ENCODE data around the gene GTSF1L. TPM values are rescaled to one million over a fixed set of nuclear protein-coding genes. Genes with fewer than 3 reads are reported as not detected.
A peak's percentile ranks its signal among the peaks of the same experiment; 100 is the strongest.

Gene GTSF1L
- total RNA-seq, 4 donors from 2014 or later: not detected

DNA sequence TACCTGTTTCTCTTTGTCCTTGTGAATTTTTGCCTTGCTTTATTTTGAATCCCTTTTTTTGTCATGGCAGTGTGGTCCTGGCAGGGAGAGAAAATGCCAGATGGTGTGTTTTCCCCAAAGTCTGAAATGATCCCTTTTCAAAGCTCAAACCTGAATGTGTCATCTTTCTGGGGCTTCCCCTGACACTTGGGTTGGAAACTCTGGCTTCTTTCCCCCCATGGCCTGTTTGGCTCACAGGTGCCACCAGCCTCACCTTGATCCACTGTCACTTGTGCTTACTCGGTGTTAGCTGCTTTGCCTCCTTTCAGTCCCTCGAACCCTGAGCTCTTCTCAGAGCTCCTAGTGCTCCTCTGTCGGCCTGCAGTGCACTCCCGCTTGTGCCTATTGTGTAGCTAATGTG is 37.6 kb downstream of the GTSF1L start:
- DNase-seq: no peak
- H3K27ac ChIP-seq: no peak overlapping the region
- H3K9me3 ChIP-seq: no peaks in the 10 kb centered on the region
- no peaks in the 10 kb centered on the region for H3K4me1 ChIP-seq
- H3K36me3 ChIP-seq: no peaks in the 10 kb centered on the region
- H3K27me3 ChIP-seq: no peaks in the 10 kb centered on the region
- TF ChIP-seq EP300 (IDR thresholded peaks at IDR 0.05; ENCODE audit: low read depth) (no peak), POLR2AphosphoS5 (IDR thresholded peaks at IDR 0.05) (no peak), POLR2A (IDR thresholded peaks at IDR 0.05) (no peak)
- TF ChIP-seq, protein P1, sequence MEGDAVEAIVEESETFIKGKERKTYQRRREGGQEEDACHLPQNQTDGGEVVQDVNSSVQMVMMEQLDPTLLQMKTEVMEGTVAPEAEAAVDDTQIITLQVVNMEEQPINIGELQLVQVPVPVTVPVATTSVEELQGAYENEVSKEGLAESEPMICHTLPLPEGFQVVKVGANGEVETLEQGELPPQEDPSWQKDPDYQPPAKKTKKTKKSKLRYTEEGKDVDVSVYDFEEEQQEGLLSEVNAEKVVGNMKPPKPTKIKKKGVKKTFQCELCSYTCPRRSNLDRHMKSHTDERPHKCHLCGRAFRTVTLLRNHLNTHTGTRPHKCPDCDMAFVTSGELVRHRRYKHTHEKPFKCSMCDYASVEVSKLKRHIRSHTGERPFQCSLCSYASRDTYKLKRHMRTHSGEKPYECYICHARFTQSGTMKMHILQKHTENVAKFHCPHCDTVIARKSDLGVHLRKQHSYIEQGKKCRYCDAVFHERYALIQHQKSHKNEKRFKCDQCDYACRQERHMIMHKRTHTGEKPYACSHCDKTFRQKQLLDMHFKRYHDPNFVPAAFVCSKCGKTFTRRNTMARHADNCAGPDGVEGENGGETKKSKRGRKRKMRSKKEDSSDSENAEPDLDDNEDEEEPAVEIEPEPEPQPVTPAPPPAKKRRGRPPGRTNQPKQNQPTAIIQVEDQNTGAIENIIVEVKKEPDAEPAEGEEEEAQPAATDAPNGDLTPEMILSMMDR (IDR thresholded peaks at IDR 0.05): no peak
- no peak overlapping the region for H3K4me3 ChIP-seq
- intact Hi-C loops (cut with DNase I; ENCODE audit: low total_unique reads): no loop called here
- 89 to 95% methylated on average over 4 of the region's 4 CpGs for WGBS, 2 donors (ENCODE audit: low coverage in 1 of 2)
- in situ Hi-C loops (cut with MboI; ENCODE audit: low pct_ligation_motif_present in 1 of 4, low pct_unique_long_range_greater_than_20kb in 1 of 4, low sequenced_read_pairs in 3 of 4): loop anchor here in 1 of 4 donors (10.0 to 25.0 kb wide), 2 partner anchors 154 to 252 kb away; no protein-coding TSS in a partner anchor

DNA sequence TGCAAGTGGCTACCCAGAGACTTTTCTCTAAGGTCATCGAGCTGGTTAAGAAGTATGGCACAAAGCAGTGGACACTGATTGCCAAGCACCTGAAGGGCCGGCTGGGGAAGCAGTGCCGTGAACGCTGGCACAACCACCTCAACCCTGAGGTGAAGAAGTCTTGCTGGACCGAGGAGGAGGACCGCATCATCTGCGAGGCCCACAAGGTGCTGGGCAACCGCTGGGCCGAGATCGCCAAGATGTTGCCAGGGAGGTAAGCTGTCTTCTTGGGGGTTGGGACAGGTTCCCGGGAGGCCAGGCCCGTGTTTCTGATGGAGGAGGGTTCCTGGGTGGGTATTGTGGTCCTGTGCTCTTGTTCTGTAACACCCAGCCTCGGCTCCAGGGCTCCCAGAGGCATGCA is 40.0 kb downstream of the GTSF1L start:
- Histone ChIP-seq H3K36me3 (no peaks in the 10 kb centered on the region), H3K27me3 (no peaks in the 10 kb centered on the region), H3K27ac (no peak overlapping the region), H3K9me3 (no peaks in the 10 kb centered on the region), H3K4me1 (no peaks in the 10 kb centered on the region), H3K4me3 (no peak overlapping the region)
- intact Hi-C loops (cut with DNase I; ENCODE audit: low total_unique reads) (no loop called here), in situ Hi-C loops (cut with MboI; ENCODE audit: low pct_ligation_motif_present in 1 of 4, low pct_unique_long_range_greater_than_20kb in 1 of 4, low sequenced_read_pairs in 3 of 4) (loop anchor here in 1 of 4 donors (10.0 to 25.0 kb wide), 2 partner anchors 152 to 250 kb away; no protein-coding TSS in a partner anchor)
- DNase-seq: no peak
- WGBS, 2 donors (ENCODE audit: low coverage in 1 of 2): 96% methylated on average over 13 of the region's 13 CpGs; no CpG with 5 or more reads in 1 of the 2 donors
- TF ChIP-seq, protein P1 (IDR thresholded peaks at IDR 0.05): no peak
- no peak for TF ChIP-seq EP300 (IDR thresholded peaks at IDR 0.05; ENCODE audit: low read depth)
- TF ChIP-seq POLR2A (IDR thresholded peaks at IDR 0.05): no peak
- TF ChIP-seq POLR2AphosphoS5 (IDR thresholded peaks at IDR 0.05): no peak

DNA sequence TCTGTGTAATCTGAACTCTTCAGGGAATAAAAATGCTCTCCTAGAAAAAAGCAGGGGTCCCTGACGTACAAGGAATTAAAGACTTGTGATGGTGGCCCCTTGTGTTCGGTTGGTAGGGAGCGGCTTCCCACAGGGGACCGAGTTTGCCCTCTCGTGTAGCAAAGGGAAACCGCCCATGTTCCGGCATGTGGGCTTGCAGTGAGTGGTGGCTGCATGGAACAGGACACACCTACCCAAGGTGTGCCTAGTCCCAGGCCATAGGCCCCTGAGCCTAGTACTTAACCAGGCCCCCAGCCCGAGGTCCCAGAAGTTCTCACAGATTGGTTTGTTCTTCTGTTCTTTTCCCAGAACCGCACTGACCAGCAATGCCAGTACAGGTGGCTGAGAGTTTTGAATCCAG is 44.4 kb downstream of the GTSF1L start:
- H3K4me1 ChIP-seq: no peaks in the 10 kb centered on the region
- no peaks in the 10 kb centered on the region for H3K36me3 ChIP-seq
- H3K9me3 ChIP-seq: no peaks in the 10 kb centered on the region
- no peaks in the 10 kb centered on the region for H3K27me3 ChIP-seq
- in situ Hi-C loops (cut with MboI; ENCODE audit: low pct_ligation_motif_present in 1 of 4, low pct_unique_long_range_greater_than_20kb in 1 of 4, low sequenced_read_pairs in 3 of 4): loop anchor here in 1 of 4 donors (10.0 to 25.0 kb wide), 2 partner anchors 148 to 245 kb away; no protein-coding TSS in a partner anchor
- peak overlapping the region in 2 of 4 donors; percentile 20 to 61 for H3K27ac ChIP-seq
- intact Hi-C loops (cut with DNase I; ENCODE audit: low total_unique reads): no loop called here
- peak; percentile 38 for DNase-seq
- 79 to 83% methylated on average over 5 to 9 of the region's 9 CpGs for WGBS, 2 donors (ENCODE audit: low coverage in 1 of 2)
- H3K4me3 ChIP-seq: no peak overlapping the region
- TF ChIP-seq, protein P1 (IDR thresholded peaks at IDR 0.05): no peak
- TF ChIP-seq POLR2A (IDR thresholded peaks at IDR 0.05): no peak
- TF ChIP-seq EP300 (IDR thresholded peaks at IDR 0.05; ENCODE audit: low read depth): no peak
- TF ChIP-seq POLR2AphosphoS5 (IDR thresholded peaks at IDR 0.05): no peak

DNA sequence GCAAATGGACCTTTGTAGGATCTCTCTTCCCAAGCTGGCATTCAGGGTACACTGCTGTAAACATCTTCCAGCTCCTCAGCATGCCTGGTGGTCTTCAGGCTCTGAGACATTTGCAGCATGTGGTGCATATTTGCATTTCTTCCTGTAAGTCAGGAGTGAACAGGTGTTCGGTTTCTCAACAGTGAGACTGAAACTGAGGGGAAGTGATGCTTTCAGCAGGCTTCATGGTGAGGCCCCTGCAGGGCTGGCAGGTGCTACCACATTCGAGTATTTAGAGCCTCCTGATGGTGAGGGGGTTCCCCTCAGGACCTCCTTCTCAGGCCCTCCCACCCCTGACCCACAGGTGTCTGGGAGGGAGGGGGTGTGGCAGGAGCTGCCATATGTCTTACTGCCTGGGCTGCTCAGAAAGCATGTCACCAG is 44.8 kb downstream of the GTSF1L start:
- Histone ChIP-seq H3K4me3 (no peak overlapping the region), H3K4me1 (no peaks in the 10 kb centered on the region), H3K27ac (peak overlapping the region in 3 of 4 donors; percentile 29 to 76 (median 42)), H3K9me3 (no peaks in the 10 kb centered on the region), H3K36me3 (no peaks in the 10 kb centered on the region), H3K27me3 (no peaks in the 10 kb centered on the region)
- no peak for TF ChIP-seq EP300 (IDR thresholded peaks at IDR 0.05; ENCODE audit: low read depth)
- TF ChIP-seq POLR2AphosphoS5 (IDR thresholded peaks at IDR 0.05): peak in 1 of 3 donors; percentile 34
- TF ChIP-seq, protein P1 (IDR thresholded peaks at IDR 0.05): no peak
- intact Hi-C loops (cut with DNase I; ENCODE audit: low total_unique reads): no loop called here
- 66% methylated on average over 2 of the region's 2 CpGs; no CpG with 5 or more reads in 1 of the 2 donors for WGBS, 2 donors (ENCODE audit: low coverage in 1 of 2)
- in situ Hi-C loops (cut with MboI; ENCODE audit: low pct_ligation_motif_present in 1 of 4, low pct_unique_long_range_greater_than_20kb in 1 of 4, low sequenced_read_pairs in 3 of 4): loop anchor here in 1 of 4 donors (10.0 to 25.0 kb wide), 2 partner anchors 147 to 245 kb away; no protein-coding TSS in a partner anchor
- peak; percentile 74 for DNase-seq

Data from transverse colon (tissue), 4 donors.